HL-60/S4 treated with phorbol 12-myristate 13-acetate at 8.2 ng/mL for 4 days and 3 days (cell line): Measurements from ENCODE around the gene TMEM229B.

ENCODE experiments used
- in situ Hi-C: fragments of 300-500 bp; cut with MboI; formaldehyde crosslinking; loops from 2 replicates; pipeline ENCODE4 v1.15.0; 2022; ENCODE audit warnings: low sequenced_read_pairs

The TMEM229B gene

DNA sequence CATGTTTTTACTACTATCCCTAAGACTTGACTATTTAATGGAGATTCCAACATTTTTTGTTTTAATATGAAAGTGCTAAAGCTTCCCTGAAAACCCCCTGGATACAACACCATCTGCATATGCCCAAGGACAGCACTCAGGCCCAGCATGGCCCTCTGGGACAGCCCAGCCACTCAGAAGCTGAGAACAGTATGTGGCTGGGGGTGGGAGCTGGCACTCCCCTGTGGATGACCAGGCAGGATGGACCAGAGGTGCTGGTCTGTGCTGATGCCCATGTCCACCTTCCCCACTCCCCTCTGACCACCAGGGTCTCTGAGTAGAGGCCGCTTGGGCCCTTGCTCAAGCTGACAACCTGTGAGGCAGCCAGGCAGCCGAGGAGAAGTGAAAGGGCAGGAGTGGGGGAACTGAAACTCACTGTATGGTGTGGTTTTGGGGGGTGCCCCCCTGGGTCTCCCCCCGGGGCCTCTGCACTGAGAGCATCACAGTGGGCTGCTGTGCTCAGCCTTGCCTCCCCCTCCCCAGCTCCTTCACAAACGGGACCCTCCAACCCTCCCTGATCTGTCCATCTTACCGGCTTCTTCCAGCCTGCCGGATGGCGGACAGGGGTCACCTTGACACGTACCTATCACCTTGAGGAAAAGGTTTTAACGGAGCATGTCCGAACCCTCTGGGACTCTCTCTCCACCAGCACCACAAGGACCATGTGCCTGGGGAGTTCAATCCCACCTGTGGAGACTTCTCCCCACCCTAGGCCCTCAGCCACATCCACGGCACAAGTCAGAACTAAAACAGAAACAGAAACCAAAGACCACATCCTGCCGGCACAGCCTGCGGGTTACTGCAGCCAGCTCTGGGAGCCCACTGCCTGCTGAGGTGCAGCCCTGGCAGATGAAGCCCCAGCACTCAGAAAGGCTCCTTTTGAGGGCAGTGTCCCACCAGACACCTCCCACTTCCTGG is at the start of gene TMEM229B:
TMEM229B (minus strand) TSS at position 785 of the 957 bp plus-strand sequence. CDS start 14,798 bp downstream, outside the sequence.
- in situ Hi-C loops = no loop called here

DNA sequence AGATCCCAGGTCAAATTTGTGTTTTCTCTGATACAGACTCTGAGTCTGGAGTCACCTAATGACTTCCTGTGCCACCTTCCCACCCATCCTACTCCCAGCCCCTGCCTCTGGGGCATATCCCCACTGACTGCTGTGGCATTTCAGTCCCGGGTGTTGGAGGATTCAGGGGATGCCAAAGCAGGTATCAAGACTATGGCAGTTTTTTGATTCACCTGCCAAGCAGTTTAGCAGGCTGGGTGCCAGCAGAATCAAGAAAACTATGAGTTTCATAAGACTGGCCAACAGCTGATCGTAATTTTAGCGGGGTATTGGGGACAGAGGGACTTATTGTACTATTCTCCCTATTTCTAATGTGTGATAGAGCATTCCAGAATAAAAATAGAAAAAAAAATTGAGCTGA is 49.2 kb upstream of the TMEM229B start:
- in situ Hi-C loops = no loop called here

DNA sequence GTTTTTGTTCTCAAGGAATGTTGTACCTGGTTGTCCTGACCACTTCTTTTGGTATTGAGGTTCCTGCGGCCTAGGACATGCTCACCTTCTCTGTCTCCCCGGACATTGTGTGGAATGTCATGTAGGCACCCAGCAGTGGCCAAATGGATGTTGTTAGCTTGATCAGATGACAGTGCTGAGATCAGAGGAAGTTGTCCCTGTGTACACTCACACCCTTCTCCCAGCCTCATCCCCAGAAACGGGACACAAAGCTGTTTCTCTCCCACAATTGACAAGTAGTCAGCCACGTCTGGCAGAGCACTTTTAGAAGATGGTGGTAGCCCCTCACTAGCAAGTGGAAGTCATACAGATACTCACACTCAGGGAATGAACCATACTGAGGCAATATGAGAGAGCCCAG is 47.6 kb upstream of the TMEM229B start:
- in situ Hi-C loops = no loop called here

DNA sequence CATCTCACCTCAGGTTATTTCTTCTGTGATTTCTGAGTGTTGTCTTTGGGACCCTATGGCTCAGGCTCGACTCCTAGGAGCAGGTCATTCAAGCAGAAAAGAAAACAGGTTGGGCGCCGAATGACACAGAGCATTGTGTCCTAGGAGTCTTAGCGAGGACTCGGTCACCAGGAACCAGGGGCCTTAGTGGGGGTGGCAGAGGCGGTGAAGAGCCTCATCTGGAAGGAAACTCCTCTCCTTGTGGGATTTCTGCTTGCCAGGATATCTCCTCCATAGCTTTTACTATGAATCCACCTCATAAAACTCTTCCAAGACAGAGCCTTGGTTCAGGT is 45.2 kb upstream of the TMEM229B start:
- in situ Hi-C loops = no loop called here

DNA sequence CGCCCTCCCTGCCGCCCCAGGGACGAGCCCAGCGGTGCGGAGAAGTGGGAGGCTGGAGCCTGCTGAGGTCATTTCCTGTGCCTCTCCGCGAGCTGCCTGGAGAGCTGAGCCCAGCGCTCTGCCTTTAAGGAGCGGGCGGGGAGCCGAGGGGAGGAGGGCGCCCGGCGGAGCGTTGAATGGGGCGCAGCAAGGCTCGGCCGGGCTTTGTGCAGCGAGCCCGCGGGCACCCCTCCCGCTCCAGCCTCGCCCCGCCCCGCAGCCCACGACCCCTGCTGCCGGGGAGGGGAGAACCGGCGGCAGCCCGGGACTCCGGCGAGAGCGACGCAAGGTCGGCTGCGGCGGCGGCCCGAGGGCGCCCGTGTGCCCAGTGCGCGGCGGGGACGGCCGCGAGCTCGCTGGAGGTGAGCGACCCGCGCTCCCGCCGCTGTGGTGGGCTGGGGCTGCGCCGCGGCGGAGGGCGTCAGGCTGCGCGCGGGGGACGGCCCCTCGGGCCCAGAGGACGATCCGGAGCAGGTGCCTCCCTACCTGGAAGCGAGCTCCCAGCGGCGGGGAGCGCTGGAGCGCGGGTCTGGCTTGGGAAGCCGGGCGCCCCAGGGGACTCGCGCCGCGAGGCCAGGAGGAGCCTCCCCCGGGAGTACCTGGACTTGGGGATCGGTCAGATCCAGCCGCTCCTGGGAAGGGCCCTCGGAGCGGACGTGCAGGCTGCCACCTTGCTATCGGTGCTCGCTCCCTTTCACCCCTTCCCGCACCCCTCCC is 44.7 kb upstream of the TMEM229B start, which contains the start of gene PLEKHH1:
PLEKHH1 (plus strand) TSS at position 293 of the 756 bp plus-strand sequence. CDS start 8,578 bp downstream, outside the sequence.
- in situ Hi-C loops = no loop called here

DNA sequence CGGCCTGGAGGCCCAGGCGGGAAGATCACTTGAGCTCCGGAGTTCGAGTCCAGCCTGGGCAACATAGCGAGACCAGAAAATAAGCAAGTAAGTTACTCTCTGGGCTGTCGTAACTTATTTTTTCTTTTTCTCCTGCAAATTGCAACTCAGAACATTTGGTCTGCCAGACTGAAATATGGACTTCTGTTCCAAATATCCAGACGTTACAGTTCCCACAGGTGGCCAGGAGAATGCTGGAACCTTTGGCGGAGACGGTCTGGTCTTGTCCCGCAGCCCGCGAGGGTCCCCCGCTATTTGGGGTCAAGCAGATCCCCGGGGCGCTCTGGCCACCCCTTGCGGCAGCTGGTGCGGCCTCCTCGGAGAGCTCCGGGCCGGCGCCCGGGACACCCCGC is 44.1 kb upstream of the TMEM229B start:
- in situ Hi-C loops = no loop called here

DNA sequence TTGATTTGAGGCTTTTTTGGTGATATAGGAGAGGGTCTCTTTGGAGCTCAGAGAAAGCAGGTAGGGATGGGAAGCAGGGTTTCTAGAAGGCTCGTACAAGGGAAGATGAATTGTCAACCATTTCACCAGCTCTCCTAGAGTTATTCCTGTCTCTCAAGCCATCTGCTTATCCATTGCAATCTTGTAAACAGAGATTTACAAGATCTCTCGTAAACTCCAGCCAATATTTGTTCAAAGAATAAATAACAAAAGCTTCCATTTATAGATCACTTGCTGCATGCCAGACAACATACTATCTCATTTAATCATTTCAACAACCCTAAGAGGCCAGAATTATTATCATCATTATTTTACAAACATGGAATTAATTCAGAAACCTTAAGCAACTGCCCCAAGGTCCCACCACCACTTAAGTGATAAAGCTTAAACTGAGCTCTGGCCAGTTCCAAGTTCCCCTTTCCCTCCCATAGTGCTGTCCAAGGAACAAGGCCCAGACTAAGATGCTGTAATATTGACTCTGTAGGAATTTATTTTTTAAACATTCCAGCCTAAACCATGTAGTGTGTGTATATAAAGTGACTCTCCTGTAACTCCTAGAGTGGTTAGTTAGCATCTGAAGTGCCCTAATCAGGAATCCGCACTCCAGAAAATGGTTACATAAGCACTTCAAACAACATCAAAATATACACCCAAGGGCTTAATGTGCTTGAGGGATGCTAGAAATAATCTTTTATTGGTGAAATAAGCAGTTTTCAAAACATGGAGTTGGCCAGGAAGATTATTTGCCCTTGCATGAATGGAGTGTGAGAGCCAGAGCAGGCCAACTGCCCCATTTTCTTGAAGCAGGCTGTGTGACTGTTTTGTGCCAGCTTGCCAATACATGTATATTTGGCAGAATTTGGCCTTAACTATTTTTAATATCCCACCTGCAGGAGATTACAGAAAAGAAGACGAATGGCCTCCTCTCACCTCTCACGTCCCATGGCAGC is 41.7 kb upstream of the TMEM229B start:
- in situ Hi-C loops = no loop called here

DNA sequence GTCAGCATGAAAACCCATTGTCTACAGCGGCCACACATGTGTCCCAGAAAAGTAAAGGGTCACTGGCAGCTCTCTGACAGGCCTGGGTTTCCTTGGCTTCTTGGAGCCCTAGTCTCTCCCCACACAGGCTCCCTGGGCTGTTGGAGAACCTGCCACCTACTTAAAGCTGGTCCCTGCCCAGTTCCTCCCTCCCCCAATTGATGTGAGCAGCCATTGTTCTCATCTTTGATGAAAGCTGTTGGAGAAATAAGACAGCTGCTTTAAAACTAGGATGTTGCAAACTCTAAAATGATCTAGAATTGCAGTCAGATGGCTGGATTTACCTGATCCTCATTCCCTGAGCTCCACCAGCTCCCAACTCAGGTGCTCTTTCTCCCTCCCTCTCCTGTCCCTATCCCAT is 39.8 kb upstream of the TMEM229B start:
- in situ Hi-C loops = no loop called here

DNA sequence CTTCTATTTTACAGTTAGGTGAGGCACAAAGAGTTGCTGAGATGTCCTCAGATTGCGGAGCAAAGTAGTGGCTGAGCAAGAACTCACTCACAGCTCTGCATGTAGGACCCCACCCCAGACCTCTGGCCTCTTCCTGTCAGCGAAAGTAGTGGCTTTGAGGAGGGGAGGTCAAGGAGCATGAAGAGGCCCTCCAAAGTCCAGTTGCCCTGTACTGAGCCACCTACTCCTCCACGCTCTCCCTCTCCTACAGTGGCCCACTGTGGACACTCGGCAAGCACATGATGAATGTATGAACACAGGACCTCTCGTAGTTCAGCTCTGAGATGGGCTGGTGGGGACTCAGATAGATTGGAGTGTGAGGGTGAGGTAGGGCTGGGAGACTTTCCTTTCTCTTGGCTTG is 39.2 kb upstream of the TMEM229B start:
- in situ Hi-C loops = no loop called here

DNA sequence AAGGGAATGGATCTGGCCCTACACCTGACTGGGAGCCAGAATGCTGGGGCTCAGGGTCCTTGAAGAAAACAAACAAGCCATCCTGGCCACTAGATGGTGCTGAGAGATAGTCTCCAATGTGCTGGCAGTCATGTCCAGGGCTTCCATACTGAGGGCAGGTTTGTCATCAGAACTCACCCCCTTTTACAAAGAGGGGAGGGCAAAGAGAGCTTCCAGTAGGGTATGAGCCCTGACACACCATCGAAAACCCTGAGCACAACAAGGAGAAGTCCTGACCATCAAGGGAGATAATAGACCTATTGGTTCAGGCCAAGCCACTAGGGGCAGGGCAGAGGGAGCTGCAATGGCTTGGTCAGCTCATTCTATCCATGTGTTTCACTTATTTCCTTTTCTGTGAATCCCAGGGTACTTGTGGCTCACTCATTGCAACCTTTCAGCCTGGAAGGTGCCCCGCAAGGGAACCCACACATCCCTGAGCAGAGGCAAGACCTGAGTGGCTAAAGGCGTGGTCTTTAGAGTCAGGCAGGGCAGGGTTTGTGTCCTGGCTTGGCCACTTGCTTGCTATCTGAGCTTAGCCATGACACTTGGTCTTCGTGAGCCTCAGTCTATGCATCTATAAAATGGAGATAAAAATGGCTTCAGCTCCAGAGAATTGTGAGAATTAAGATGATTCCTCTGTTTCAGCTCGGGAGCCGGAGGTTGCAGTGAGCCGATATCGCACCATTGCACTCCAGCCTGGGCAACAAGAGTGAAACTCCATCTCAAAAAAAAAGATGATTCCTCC is 38.3 kb upstream of the TMEM229B start:
- in situ Hi-C loops = no loop called here

DNA sequence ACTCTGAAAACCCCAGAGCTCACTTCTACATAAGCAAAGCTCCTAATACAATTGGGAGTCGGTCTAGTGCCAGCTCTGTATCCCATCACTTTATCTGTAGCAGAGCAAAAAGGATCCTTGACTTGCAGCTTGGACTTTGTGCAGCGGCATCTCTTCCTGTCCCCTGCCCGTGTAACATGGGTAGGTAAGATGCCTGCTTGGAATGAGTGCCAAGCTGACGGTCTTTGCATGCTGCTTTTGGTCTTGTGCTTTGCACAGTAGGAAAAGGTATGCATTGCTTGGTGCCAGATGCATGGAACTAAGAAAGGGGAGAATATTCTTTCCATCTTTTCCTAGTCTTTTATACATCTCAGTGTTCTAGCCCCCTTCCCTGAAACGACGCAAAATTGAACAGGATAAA is 37.7 kb upstream of the TMEM229B start:
- in situ Hi-C loops = no loop called here

DNA sequence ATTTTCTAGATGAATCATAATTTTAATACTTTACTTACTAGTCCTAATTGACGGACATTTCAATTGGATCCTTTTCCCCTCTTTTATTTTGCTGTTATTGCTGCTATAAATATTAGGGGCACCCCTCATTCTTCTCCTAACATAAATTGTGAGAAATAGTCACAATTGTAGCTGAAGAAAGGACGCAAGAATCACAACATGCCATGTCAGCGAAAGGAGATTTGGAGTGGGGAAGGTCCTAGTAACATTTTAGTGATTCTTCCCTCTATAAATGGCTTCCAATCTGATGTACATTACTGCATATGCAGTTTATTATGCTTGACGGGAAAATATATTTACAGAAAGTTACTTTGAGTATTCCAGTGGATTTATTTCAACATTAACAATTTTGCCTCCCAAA is 36.9 kb upstream of the TMEM229B start:
- in situ Hi-C loops = no loop called here

DNA sequence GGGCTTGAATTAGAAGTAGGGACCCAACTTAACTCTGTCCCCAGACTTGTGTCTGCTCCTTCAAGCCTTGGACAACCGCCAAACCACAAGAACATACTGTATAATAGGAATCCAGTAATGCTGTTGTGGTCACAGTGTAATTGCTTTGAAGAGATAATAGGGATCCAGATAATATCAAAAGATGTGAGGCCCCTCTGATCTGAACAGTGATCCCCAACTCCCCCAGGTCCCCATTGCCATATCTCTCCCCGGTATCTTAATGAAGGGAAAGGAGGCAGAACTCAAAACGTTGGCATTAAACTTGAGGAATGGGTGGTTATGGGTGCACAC is 36.1 kb upstream of the TMEM229B start:
- in situ Hi-C loops = no loop called here

DNA sequence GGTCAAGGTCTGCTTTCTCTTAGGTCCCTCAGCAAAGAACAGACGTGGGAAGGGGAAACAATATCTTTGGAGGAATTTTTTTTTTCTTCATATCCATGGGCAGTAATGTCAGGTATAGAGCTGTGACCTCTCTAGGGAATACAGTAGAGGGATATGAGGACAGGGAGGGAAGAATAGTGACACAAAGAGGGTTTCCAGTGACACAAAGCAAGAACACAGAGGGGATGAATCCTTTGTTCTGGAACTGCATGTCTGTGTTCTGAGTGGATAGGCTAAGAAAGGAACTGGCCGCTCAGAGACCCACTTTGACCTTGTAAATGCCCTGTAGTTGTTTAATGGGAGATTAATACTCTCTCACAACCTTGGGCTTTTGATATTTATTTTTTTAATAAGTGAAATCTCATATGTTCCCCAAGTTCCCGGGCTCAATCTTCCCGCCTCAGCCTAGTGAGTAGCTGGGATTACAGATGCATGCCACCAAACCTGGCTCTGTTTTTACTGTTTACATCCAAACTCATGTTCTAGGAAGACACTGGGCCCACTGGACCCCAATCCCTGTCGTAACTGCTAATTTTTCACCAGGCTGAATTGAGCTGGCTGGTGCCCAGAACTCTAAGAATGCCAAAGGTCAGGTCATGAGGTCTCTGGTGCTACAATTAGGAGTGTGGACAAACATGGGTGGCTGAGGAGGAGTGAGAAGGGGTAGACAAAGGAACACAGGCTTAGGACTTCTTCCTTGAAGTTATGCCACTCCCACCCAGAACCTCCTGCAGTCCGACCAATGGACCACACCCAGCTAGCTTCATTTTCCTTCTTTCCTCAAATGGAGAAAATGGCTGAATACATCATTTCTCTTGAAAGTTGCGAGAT is 35.5 kb upstream of the TMEM229B start:
- in situ Hi-C loops = no loop called here

DNA sequence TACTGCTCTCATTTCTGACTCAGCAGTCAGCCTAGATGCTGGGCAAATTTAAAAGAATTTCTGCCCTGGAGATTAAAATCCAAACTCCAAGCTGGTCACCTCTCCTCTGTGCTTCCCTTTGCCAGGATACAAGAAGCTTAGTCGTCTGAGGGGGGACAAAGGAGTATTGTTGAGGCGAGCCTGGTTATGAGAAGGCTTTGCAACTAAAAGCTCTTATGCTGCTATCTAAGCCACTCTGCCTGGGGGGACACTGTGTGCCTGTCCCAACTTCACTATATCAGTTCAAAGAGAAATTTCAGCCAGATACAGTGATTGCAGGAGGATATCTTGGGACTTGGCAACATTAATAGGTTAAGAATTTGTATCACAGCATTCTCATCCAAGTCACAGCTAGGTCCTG is 33.7 kb upstream of the TMEM229B start:
- in situ Hi-C loops = no loop called here

DNA sequence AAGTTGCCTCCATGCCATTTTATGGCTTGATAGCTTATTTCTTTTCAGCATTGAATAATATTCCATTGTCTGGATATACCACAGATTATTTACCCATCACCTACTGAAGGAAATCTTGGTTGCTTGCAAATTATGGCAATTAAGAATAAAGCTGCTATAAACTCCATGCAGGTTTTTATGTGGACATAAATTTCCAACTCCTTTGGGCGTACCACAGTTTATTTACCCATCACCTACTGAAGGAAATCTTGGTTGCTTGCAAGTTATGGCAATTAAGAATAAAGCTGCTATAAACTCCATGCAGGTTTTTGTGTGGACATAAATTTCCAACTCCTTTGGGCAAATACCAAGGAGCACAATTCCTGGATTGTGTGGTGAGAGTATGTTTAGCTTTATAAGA is 32.0 kb upstream of the TMEM229B start:
- in situ Hi-C loops = no loop called here

DNA sequence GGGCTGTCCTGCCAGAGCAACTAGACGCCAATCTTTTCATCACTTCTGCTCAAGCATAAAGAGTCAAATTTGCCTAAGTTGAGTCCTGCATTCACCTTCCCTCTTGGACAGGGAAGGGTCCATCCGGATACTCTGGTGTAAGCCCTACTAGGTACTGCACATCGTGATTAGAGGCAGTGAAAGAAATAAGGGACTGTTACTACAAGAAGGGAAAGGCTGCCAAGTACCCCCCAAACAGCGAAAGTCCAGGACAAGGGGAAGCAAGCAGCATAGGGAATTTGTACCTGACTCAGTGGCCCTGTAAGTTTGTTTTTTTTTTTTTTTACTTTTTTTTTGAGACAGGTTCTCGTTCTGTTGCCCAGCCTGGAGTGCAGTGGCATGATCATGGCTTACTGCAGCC is 30.9 kb upstream of the TMEM229B start:
- in situ Hi-C loops = no loop called here

DNA sequence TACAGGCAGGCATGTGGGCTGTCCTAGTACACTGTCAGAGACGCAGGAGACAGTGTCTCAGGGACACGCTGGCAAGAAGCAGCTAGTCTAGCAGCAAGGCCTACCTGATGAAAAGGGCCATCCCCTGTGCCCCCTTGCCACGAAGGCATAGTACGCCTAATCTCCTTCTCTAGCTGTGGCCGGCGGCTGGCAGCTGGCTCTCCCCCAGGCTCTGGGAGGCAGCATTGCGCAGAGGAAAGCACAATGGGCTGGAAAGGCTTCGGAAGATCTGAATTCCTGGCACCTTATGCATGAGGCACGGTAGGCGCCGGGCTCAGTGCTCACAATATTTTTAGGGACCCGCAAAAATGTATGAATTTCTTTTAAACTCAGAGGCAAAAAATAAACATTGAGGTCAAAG is 28.6 kb upstream of the TMEM229B start:
- in situ Hi-C loops = no loop called here

DNA sequence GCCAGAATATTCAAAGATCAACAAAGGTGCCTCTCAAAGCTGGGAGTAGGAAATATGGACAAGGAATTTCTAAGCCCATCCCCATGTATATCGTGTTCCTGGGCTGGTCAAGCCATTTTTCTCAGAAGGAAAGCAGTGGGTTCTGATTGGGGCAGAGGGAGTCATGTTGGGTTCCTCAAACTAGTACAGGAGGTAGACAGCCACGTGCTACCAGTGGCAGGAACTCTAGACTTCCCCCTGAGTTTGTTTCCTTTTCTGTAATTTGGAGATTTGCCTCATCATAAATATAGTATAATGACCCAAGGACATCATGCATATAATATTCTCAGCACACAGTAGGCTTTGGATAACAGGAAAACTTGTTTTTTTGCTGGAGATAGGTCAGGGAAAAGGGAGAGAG is 28.2 kb upstream of the TMEM229B start:
- in situ Hi-C loops = no loop called here
